Activated CD8-positive, alpha-beta memory T cell treated with anti-CD3 and anti-CD28 coated beads for 48 hours (primary cell): ENCODE data around the gene SLC5A5.
"Not testable (repeated sequence)": the region's sequence is repeated elsewhere in the genome, so short reads cannot be mapped to it uniquely, and the experiment has no call there.

Experiments used
- DNase-seq, 3 experiments: peaks; one replicate each; pipeline ENCODE4 v3.0.0-alpha.2; 2020; ENCODE audit warnings: low read depth in 2 of 3, low spot score in 2 of 3

Gene SLC5A5

GRCh38 chr19:17871032-17871877 lies 490 bp upstream of the SLC5A5 start:
- no peak for DNase-seq

GRCh38 chr19:17872251-17873001 lies 681 bp downstream of the SLC5A5 start:
- DNase-seq: peak in 1 of 3 experiments; percentile 43

DNA sequence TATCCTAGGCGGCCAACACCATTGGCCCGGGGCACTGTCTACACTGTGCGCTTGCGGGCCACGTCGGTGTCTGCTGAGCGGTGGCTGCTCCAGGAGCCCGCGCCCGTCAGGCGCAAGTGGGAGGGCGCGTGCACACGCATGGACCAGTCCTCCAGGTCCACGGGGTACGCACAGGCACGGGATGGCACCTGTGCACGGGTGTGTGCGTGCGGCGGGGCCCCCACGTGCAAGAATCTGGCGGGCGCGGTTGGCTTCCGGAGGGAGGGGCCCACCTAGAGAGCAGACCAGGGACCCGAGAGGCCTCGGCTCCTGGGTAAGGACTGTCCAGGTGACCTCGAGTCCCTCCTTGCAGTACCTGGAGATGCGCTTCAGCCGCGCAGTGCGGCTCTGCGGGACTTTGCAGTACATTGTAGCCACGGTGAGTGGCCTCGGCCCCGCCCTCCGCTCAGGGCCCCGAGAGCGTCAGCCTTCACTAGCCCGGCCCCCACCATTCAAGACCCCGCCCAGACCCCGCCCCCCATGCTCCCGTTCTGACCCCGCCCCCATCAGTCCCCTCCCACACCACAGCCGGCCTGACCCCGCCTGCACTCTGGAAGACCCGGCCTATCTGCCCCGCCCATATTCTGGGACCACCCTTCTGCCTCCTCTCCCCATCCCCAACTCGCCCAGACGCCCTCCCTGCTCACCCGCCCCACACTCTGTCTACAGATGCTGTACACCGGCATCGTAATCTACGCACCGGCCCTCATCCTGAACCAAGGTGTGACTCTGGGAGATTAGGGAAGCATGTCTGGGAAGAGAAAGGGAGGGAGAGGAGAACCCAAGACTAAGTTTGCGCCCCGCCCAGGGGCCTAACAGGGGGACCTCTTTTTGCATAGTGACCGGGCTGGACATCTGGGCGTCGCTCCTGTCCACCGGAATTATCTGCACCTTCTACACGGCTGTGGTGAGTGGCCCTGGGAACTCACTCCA lies 2.3 kb downstream of the SLC5A5 start:
- DNase-seq: peak in 1 of 3 experiments; percentile 35

DNA sequence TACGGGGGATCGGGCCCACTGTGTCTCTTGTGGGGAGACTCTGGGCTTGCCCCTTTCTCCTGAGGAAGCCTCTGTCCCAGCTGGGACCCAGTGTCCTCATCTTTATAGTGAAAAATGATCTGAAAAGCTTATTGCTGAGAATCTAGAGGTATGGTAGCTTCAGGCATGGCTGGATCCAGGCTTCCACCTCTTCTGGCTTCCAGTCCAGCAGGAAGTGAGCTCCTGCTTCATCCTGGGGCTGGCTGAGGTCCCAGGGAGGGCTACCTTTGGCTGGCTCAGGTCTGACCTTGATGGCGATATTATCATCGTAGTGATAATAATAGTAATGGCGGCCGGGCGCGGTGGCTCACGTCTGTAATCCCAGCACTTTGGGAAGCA lies 3.0 kb downstream of the SLC5A5 start:
- DNase-seq: no peak

DNA sequence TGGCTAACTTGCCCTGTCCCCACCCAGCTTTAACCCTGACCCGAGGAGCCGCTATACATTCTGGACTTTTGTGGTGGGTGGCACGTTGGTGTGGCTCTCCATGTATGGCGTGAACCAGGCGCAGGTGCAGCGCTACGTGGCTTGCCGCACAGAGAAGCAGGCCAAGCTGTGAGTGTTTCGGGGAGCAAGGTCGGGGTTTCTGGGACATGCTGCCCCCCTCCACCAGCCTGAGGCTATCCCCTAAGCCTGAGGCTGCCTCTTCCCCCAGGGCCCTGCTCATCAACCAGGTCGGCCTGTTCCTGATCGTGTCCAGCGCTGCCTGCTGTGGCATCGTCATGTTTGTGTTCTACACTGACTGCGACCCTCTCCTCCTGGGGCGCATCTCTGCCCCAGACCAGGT lies 6.0 kb downstream of the SLC5A5 start:
- no peak for DNase-seq

DNA sequence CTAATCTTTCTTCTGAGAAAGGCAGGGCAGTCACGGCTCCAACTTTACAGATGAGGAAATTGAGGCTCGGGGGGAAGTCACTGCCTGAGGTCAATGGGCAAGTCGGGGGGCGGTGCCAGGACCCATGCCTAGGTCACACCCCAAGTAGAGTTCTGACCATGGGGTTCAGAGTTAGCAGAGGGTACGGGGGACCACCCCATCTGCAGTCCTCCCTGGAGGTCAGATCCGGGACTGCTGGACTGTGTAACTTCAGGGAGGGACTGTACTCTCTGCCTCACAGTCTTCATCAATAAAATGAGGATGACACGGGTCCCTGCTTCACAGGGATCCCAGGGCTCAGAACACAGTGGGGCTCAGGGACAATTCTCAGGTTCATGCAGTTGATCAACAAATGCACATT lies 7.7 kb downstream of the SLC5A5 start:
- no peak for DNase-seq

GRCh38 chr19:17881701-17882100 lies 10.0 kb downstream of the SLC5A5 start:
- DNase-seq: no peak

GRCh38 chr19:17883627-17884410 lies 12.1 kb downstream of the SLC5A5 start:
- DNase-seq: no peak

GRCh38 chr19:17886515-17886914 lies 14.8 kb downstream of the SLC5A5 start:
- no peak for DNase-seq

DNA sequence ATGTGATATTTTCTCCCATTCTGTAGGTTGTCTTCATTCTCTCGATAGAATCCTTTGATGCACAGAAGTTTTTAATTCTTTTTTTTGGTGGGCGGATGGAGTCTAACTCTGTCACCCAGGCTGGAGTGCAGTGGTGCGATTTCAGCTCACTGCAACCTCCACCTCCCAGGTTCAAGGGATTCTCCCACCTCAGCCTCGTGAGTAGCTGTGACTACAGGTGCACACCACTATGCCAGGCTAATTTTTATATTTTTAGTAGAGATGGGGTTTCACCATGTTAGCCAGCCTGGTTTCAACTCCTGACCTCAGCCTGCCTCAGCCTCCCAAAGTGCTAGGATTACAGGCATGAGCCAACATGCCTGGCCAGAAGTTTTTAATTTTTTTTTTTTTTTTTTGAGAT lies 15.5 kb downstream of the SLC5A5 start:
- not testable (repeated sequence) for DNase-seq

DNA sequence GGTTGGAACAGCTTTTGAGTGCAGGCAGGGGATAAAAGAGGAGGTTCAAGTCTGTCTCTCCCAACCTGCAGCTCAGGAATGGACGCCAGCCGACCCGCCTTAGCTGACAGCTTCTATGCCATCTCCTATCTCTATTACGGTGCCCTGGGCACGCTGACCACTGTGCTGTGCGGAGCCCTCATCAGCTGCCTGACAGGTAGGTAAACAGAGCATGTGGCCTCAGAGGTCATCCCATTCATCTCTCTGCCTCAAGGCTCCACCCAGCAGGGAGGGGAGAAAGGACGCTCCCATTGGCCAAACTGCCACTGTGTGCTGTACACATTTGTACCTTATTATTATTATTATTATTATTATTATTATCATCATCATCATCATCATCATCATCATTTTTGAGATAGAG lies 16.5 kb downstream of the SLC5A5 start:
- DNase-seq: no peak

DNA sequence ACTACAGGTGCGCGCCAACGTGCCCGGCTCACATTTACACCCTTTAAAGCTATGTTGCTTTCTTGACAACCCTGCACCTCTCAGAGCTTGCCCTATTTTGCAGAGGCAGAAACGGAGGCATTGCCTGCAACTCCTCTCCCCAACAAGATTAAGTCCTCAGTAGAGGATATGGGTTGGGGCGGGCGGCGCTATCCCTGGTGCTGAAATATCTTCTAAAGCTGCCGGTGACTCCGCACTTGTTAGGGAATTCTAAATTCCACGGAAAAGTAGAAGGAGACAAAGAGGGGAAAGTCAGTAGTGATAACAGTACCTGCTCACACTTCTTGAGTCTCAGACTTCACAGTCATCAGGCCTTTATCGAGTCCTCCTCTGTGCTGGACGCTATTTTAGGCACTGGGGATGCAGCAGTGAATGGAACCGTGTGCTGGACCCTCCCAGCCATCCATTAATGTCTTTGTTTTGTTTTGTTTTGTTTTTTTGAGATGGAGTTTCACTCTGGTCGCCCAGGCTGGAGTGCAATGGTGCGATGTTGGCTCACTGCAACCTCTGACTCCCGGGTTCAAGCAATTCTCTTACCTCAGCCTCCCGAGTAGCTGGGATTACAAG lies 18.0 kb downstream of the SLC5A5 start:
- DNase-seq: no peak

DNA sequence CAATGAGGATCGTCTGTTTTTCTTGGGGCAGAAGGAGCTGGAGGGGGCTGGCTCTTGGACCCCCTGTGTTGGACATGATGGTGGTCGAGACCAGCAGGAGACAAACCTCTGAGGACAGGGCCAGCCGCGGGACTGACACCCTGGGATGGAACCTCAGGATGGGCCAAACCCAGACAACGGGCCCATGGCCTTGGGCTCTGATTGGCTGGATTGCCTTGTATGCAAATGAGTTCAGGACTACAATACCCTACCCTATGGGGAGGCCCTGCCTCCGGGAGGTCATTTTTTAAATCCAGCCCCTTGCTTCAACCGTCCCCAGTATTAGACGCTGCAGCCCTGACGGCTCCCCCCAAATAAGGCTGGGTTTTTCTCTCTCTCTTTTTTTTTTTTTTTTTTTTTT lies 22.0 kb downstream of the SLC5A5 start:
- DNase-seq: no peak

DNA sequence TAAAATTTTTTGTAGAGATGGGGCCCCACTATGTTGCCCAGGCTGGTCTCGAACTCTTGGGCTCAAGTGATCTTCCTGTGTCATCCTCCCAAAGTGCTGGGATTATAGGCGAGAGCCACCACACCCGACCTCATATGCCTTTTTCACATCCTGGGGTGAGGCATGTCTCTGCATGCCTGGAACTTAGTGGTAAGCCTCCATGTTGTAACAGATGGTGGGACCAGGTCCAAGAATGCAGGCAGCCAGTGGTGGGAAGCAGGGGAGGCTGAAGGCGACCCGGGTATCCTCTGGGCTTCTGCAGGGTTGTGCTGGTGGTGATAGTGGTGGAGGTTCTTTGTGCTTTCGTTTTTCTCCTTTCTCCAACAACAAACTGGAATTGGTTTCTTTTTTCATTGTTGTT lies 31.0 kb downstream of the SLC5A5 start:
- no peak for DNase-seq

- DNase-seq: no peak
Measured at GRCh38 chr19:17908244-17908643, 36.5 kb downstream of the SLC5A5 start.

- no peak for DNase-seq
Measured at GRCh38 chr19:17909003-17909732, 37.4 kb downstream of the SLC5A5 start.

DNA sequence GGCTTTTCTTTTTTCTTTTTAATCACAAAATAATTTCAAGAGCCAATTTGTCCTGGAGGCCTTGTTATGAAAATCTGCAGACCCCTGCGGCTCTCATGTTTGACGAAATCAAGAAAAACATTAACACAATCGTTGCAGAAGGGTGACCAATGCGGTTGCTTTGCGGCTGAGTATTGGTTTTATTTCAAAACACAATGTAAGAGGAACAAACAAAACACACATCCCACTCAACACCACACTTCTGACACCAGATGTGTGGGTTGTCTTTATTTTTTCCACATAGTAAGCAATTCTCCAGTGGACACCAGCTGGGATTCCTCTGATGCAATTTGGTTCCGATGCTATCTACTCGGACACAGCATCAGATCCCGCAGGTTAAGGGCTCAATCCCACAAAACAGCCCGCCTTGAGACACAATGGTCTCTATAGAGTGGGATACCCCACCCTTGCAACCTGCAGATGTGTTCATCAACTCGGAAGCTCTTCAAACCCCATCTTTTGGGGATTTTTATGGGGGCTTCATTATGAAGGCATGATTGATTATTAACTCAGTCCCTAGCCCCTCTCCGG lies 39.1 kb downstream of the SLC5A5 start:
- DNase-seq: no peak

GRCh38 chr19:17915940-17916593 lies 44.3 kb downstream of the SLC5A5 start:
- DNase-seq: no peak

DNA sequence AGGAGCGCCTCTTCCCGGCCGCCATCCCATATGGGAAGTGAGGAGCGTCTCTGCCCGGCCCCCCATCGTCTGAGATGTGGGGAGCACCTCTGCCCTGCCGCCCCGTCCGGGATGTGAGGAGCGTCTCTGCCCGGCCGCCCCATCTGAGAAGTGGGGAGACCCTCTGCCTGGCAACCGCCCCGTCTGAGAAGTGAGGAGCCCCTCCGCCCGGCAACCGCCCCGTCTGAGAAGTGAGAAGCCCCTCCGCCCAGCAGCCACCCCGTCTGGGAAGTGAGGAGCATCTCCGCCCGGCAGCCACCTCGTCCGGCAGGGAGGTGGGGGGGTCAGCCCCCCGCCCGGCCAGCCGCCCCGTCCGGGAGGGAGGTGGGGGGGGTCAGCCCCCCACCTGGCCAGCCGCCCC lies 46.4 kb downstream of the SLC5A5 start:
- DNase-seq: not testable (repeated sequence)
